Measurements from ENCODE around the gene CCN5. TPM values are rescaled to one million over a fixed set of nuclear protein-coding genes. Genes with fewer than 3 reads are reported as not detected.
"Not testable (repeated sequence)": the region's sequence is repeated elsewhere in the genome, so short reads cannot be mapped to it uniquely, and the experiment has no call there.

The CCN5 gene, protein sequence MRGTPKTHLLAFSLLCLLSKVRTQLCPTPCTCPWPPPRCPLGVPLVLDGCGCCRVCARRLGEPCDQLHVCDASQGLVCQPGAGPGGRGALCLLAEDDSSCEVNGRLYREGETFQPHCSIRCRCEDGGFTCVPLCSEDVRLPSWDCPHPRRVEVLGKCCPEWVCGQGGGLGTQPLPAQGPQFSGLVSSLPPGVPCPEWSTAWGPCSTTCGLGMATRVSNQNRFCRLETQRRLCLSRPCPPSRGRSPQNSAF
- total RNA-seq: 3.1 TPM
- 0.41 TPM for polyA plus RNA-seq (ENCODE audit: insufficient read depth, low read depth, low replicate concordance)
- long read RNA-seq, donor 1: 0 reads
- long read RNA-seq, donor 2: 0 reads
- long read RNA-seq, donor 3: 0 reads
- long read RNA-seq, donor 4: 0 reads
- long read RNA-seq, donor 5: 0 reads
- long read RNA-seq, donor 6: 0 reads
- long read RNA-seq, donor 7, partial matches to known transcripts: 0 of 3 reads
- long read RNA-seq, donor 7, other reads (novel, unspliced or antisense): 1 of 3 reads
- long read RNA-seq, donor 8: 0 reads
- long read RNA-seq, donor 9: 0 reads
- long read RNA-seq, donor 10: 0 reads

DNA sequence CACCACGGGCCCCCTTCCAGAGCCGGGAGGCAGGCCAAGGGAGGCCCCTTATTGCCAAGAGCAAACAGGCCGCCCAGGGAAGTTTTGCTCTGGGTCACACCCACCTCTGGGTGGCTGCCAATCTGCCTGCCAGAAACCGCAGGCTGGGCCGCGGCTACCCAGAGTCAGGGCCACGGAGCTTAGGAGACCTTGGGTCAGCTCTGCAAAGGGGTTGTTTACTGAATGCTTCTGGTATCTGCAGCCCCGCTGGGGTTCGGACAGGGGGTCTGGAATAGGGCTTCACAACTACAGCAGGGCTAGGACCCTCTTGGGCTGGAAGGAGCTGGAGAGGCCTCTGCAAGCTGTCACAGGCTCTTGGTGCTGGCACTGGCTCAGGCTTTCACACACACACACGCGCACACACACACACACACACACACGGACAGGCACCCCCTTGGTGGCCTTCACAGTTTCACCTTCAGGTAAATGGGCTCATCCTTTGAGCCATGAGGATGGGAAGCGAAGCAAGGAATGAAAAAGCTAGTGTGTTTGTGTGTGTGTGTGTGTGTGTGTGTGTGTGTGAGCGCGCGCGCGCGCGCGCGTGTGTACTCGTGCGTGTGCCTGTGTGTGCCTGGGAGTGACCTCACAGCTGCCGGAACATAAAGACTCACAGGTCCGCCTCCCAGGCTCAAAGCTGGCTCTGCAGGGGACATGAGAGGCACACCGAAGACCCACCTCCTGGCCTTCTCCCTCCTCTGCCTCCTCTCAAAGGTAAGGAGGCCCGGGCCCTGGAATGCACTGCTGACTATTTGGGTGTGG lies at the start of gene CCN5:
CCN5 (plus strand) TSS at position 669 of the 798 bp plus-strand sequence; CDS start at position 691, 22 bp downstream.
- FAIRE-seq (no peak), DNase-seq (peak in 1 of 5 donors; percentile 94)
- H3K9ac ChIP-seq (ENCODE audit: low read length in 3 of 3): no peak within 1 kb of the TSS

DNA sequence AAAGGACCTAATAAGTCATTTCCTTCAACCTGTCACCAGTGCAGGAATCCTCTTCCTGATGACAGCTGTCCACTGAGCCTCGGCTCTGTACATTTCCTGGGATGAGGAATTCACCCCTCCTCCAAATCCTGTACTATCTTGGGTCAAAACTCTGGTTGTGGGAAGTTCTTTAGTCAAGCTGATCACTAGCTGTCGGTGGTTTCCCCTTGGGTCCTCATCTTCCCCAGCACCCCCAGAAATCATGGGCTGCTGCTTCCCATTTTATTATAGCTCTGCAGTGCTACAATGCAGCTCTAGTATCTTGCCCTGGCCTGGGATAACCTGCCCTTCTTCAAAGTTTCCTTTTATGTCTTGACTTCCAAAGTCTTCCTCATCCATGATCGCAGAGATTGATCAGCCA lies 49.1 kb upstream of the CCN5 start:
- FAIRE-seq (no peak), DNase-seq (no peak)
- Histone ChIP-seq H3K36me3 (ENCODE audit: control insufficient read depth in 2 of 3, insufficient read depth in 3 of 3, low read length in 3 of 3) (no peaks in the 10 kb centered on the region), H3K27ac (ENCODE audit: low read depth in 2 of 2, low read length in 2 of 2) (no peak overlapping the region), H3K9ac (ENCODE audit: low read length in 3 of 3) (no peak overlapping the region), H3K4me3 (ENCODE audit: low read length in 3 of 3) (no peak overlapping the region), H3K27me3 (ENCODE audit: control insufficient read depth, insufficient read depth, low read length) (no peaks in the 10 kb centered on the region), H3K4me1 (ENCODE audit: control insufficient read depth in 2 of 3, insufficient read depth in 2 of 3, low read depth in 1 of 3, low read length in 3 of 3) (no peaks in the 10 kb centered on the region), H3K9me3 (ENCODE audit: control insufficient read depth in 2 of 3, insufficient read depth in 1 of 3, low read length in 3 of 3) (no peaks in the 10 kb centered on the region)
- TF ChIP-seq, protein P1, sequence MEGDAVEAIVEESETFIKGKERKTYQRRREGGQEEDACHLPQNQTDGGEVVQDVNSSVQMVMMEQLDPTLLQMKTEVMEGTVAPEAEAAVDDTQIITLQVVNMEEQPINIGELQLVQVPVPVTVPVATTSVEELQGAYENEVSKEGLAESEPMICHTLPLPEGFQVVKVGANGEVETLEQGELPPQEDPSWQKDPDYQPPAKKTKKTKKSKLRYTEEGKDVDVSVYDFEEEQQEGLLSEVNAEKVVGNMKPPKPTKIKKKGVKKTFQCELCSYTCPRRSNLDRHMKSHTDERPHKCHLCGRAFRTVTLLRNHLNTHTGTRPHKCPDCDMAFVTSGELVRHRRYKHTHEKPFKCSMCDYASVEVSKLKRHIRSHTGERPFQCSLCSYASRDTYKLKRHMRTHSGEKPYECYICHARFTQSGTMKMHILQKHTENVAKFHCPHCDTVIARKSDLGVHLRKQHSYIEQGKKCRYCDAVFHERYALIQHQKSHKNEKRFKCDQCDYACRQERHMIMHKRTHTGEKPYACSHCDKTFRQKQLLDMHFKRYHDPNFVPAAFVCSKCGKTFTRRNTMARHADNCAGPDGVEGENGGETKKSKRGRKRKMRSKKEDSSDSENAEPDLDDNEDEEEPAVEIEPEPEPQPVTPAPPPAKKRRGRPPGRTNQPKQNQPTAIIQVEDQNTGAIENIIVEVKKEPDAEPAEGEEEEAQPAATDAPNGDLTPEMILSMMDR (IDR thresholded peaks at IDR 0.05; ENCODE audit: borderline replicate concordance, extremely low read depth, insufficient read depth): no peak
- intact Hi-C loops (cut with DNase I): no loop called here

More for the DNA sequence above, at the start of gene CCN5:
- no peaks in the 10 kb centered on the region for H3K9me3 ChIP-seq (ENCODE audit: control insufficient read depth in 2 of 3, insufficient read depth in 1 of 3, low read length in 3 of 3)
- no peak within 1 kb of the TSS for H3K4me3 ChIP-seq (ENCODE audit: low read length in 3 of 3)
- H3K27me3 ChIP-seq (ENCODE audit: control insufficient read depth, insufficient read depth, low read length): no peaks in the 10 kb centered on the region
- intact Hi-C loops (cut with DNase I): no loop called here
- H3K27ac ChIP-seq (ENCODE audit: low read depth in 2 of 2, low read length in 2 of 2): no peak within 1 kb of the TSS
- peaks cover 0 to 2% (median 0%) of the 10 kb centered on the region in 3 donors for H3K4me1 ChIP-seq (ENCODE audit: control insufficient read depth in 2 of 3, insufficient read depth in 2 of 3, low read depth in 1 of 3, low read length in 3 of 3)
- no peaks in the 10 kb centered on the region for H3K36me3 ChIP-seq (ENCODE audit: control insufficient read depth in 2 of 3, insufficient read depth in 3 of 3, low read length in 3 of 3)
- TF ChIP-seq, protein P1 (IDR thresholded peaks at IDR 0.05; ENCODE audit: borderline replicate concordance, extremely low read depth, insufficient read depth): no peak

DNA sequence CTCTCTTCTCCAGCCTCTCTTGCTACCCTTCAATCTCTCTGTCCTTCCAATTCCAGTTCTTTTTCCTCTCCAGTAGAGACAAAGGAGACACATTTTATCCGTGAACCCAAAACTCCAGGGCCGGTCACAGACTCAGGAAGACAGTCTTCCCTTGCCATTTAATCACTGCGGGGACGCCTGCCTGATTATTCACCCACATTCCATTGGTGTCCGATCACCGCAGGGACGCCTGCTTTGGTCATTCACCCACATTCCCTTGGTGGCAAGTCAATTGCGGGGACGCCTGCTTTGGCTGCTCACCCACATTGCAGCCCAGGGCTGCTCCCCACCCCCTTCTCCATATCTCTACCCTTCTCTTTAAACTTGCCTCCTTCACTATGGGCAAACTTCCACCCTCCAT lies 44.3 kb upstream of the CCN5 start:
- H3K36me3 ChIP-seq (ENCODE audit: control insufficient read depth in 2 of 3, insufficient read depth in 3 of 3, low read length in 3 of 3); H3K9ac ChIP-seq (ENCODE audit: low read length in 3 of 3); FAIRE-seq; H3K27me3 ChIP-seq (ENCODE audit: control insufficient read depth, insufficient read depth, low read length); intact Hi-C loops (cut with DNase I); H3K9me3 ChIP-seq (ENCODE audit: control insufficient read depth in 2 of 3, insufficient read depth in 1 of 3, low read length in 3 of 3); DNase-seq; H3K4me1 ChIP-seq (ENCODE audit: control insufficient read depth in 2 of 3, insufficient read depth in 2 of 3, low read depth in 1 of 3, low read length in 3 of 3); H3K27ac ChIP-seq (ENCODE audit: low read depth in 2 of 2, low read length in 2 of 2); H3K4me3 ChIP-seq (ENCODE audit: low read length in 3 of 3): not testable (repeated sequence)

DNA sequence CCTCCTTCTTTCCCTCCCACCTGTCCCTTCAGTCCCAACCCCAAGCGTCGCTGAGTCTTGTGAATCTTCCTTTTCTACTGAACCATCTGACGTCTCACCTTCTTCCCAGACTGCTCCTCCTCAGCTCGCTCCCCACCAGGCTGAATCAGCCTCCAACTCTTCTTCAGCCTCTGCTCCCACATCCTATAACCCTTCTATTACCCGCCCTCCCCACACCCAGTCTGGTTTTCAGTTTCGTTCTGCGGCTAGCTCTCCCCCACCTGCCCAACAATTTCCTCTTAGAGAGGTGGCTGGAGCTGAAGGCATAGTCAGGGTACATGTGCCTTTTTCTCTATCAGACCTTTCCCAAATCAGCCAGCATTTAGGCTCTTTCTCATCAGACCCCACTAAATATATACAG lies 43.6 kb upstream of the CCN5 start:
- H3K27me3 ChIP-seq (ENCODE audit: control insufficient read depth, insufficient read depth, low read length); intact Hi-C loops (cut with DNase I); H3K9ac ChIP-seq (ENCODE audit: low read length in 3 of 3); H3K27ac ChIP-seq (ENCODE audit: low read depth in 2 of 2, low read length in 2 of 2); H3K4me1 ChIP-seq (ENCODE audit: control insufficient read depth in 2 of 3, insufficient read depth in 2 of 3, low read depth in 1 of 3, low read length in 3 of 3); H3K9me3 ChIP-seq (ENCODE audit: control insufficient read depth in 2 of 3, insufficient read depth in 1 of 3, low read length in 3 of 3); DNase-seq; H3K36me3 ChIP-seq (ENCODE audit: control insufficient read depth in 2 of 3, insufficient read depth in 3 of 3, low read length in 3 of 3); H3K4me3 ChIP-seq (ENCODE audit: low read length in 3 of 3); FAIRE-seq: not testable (repeated sequence)

DNA sequence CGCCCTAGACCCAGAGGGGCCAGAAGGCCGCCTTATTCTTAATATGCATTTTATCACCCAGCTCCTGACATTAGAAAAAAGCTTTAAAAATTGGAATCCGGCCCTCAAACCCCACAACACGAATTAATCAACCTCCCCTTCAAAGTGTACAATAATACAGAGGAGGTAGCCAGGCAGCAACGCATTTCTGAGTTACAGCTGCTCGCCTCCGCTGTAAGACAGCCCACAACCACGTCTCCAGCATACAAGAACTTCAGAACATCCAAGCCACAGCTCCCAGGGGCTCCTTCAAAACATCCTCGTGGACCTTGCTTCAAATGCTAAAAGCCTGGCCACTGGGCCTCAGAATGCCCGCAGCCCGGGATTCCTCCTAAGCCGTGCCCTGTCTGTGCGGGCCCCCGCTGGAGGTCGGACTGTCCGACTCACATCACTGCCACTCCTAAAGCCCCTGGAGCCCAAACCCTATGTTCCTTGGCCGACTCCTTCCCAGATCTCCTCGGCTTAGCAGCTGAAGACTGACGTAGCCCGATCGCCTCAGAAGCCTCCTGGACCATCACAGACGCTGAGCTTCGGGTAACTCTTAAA lies 42.8 kb upstream of the CCN5 start:
- H3K4me3 ChIP-seq (ENCODE audit: low read length in 3 of 3); H3K9me3 ChIP-seq (ENCODE audit: control insufficient read depth in 2 of 3, insufficient read depth in 1 of 3, low read length in 3 of 3); H3K36me3 ChIP-seq (ENCODE audit: control insufficient read depth in 2 of 3, insufficient read depth in 3 of 3, low read length in 3 of 3); H3K27ac ChIP-seq (ENCODE audit: low read depth in 2 of 2, low read length in 2 of 2); DNase-seq; H3K9ac ChIP-seq (ENCODE audit: low read length in 3 of 3); H3K27me3 ChIP-seq (ENCODE audit: control insufficient read depth, insufficient read depth, low read length); intact Hi-C loops (cut with DNase I); FAIRE-seq; H3K4me1 ChIP-seq (ENCODE audit: control insufficient read depth in 2 of 3, insufficient read depth in 2 of 3, low read depth in 1 of 3, low read length in 3 of 3): not testable (repeated sequence)

Measured in kidney (tissue), 22 donors.